Panc1 (cell line): Measurements from ENCODE around the gene RPS6KL1. TPM values are rescaled to one million over a fixed set of nuclear protein-coding genes. Genes with fewer than 3 reads are reported as not detected.

Experiments used
- ATAC-seq: fragments of 200-7000 bp; cut with Tn5 transposase; 2 replicates; pipeline ENCODE4 v1.9.1; 2020; ENCODE audit warnings: mild to moderate bottlenecking, moderate library complexity
- BruUV-seq: library from RNA; stranded (reverse); fragments of 400-500 nt; replicated peaks from 2 replicates; lab custom pipeline; 2021; lab: Mats Ljungman, UMichigan
- CTCF ChIA-PET: fragments of 300-600 bp; sonication (Branson Sonifier 250); formaldehyde crosslinking; loops from one replicate; lab custom pipeline; 2022; ENCODE audit warnings: antibody characterized with exemption; lab: Charles Lee
- POLR2A ChIA-PET: fragments of 300-600 bp; sonication (Branson Sonifier 250); formaldehyde crosslinking; loops from one replicate; lab custom pipeline; 2022; ENCODE audit warnings: antibody characterized with exemption; lab: Charles Lee
- DNase-seq: peaks from one replicate; pipeline ENCODE4 v3.0.0-alpha.2; 2010; ENCODE audit warnings: low read depth, low spot score
- H3K27ac ChIP-seq: 2 replicates; pipeline ENCODE4 v1.5.1; 2011; ENCODE audit warnings: mild to moderate bottlenecking, low read length, inconsistent platforms
- H3K27me3 ChIP-seq: fragments of 200-500 bp; sonication (Bioruptor generic); 2 replicates; pipeline ENCODE4 v1.6.0; 2014; ENCODE audit warnings: low read length, inconsistent platforms; ENCODE audit not compliant: control insufficient read depth, insufficient read depth
- H3K36me3 ChIP-seq: fragments of 200-500 bp; sonication (Bioruptor generic); 2 replicates; pipeline ENCODE4 v1.5.1; 2014; ENCODE audit warnings: inconsistent platforms, mild to moderate bottlenecking, low read length, moderate library complexity; ENCODE audit not compliant: control insufficient read depth, insufficient read depth
- H3K4me1 ChIP-seq: 2 replicates; pipeline ENCODE4 v1.5.1; 2011; ENCODE audit warnings: inconsistent platforms, mild to moderate bottlenecking, low read length, moderate library complexity; ENCODE audit not compliant: control insufficient read depth, insufficient read depth
- H3K4me3 ChIP-seq, 2 experiments: 2 replicates each; pipeline ENCODE4 v1.5.1; 2011 to 2012; ENCODE audit warnings: low read depth in 2 of 2, low read length in 2 of 2, mild to moderate bottlenecking in 2 of 2, inconsistent platforms in 1 of 2, moderate library complexity in 1 of 2
- H3K9me3 ChIP-seq: fragments of 200-500 bp; sonication (Bioruptor generic); 2 replicates; pipeline ENCODE4 v1.5.1; 2014; ENCODE audit warnings: low read depth, mild to moderate bottlenecking, inconsistent platforms, low read length, moderate library complexity; ENCODE audit not compliant: control insufficient read depth, insufficient read depth
- CTCF ChIP-seq: fragments of 450-650 bp; IDR thresholded peaks from 2 replicates; pipeline ENCODE4 v1.5.1; 2017; ENCODE audit warnings: mild to moderate bottlenecking
- POLR2AphosphoS5 ChIP-seq: IDR thresholded peaks from 2 replicates; pipeline ENCODE4 v1.6.1; 2012; ENCODE audit warnings: mild to moderate bottlenecking, low read depth, low read length, moderate library complexity
- REST ChIP-seq, 2 experiments: IDR thresholded peaks; 2 replicates each; pipeline ENCODE4 v1.6.1; 2011 to 2012; ENCODE audit warnings: low read depth in 2 of 2, control low read depth in 1 of 2, low read length in 1 of 2, mild to moderate bottlenecking in 1 of 2, moderate library complexity in 1 of 2; ENCODE audit not compliant: insufficient read depth in 1 of 2
- SIN3A ChIP-seq: IDR thresholded peaks from 2 replicates; pipeline ENCODE4 v1.6.1; 2012; ENCODE audit warnings: low read depth, mild to moderate bottlenecking, low read length, moderate library complexity, borderline replicate concordance; ENCODE audit not compliant: insufficient read depth
- TCF7L2 ChIP-seq: IDR thresholded peaks from 2 replicates; pipeline ENCODE4 v1.6.1; 2011; ENCODE audit warnings: mild to moderate bottlenecking, low read depth, low read length, inconsistent platforms
- in situ Hi-C: cut with HindIII; loops from 2 replicates; pipeline ENCODE4 v1.10.0; 2016; ENCODE audit warnings: low sequenced_read_pairs, low pct_unique_long_range_greater_than_20kb
- intact Hi-C: fragments of 100-400 bp; cut with micrococcal nuclease; formaldehyde crosslinking; loops from one replicate; pipeline ENCODE4 v1.10.0; 2022; ENCODE audit not compliant: unreplicated experiment
- total RNA-seq: library from RNA; stranded (reverse); gene quantifications from one replicate; pipeline ENCODE4 v1.2.1, GENCODE V29; 2021; ENCODE audit not compliant: unreplicated experiment

RPS6KL1 gene
- total RNA-seq, 1 experiment from 2014 or later = 14.9 TPM

GRCh38 chr14:74859757-74860552, 63.1 kb downstream of the RPS6KL1 start:
- Histone ChIP-seq H3K36me3 (no peaks in the 10 kb centered on the region), H3K4me3 (no peak overlapping the region), H3K27ac (no peak overlapping the region), H3K4me1 (no peaks in the 10 kb centered on the region; the same call in 1 of the 2 replicates), H3K27me3 (no peaks in the 10 kb centered on the region), H3K9me3 (no peaks in the 10 kb centered on the region)
- no TSS peak for BruUV-seq
- POLR2A ChIA-PET = interaction anchor here (0.9 kb wide), 1 partner anchor 120 kb away, joined by 3 read pairs; no protein-coding TSS in a partner anchor
- no peak for ATAC-seq
- TF ChIP-seq TCF7L2 (no peak), CTCF (no peak), POLR2AphosphoS5 (no peak), REST (IDR thresholded peaks at IDR 0.05; ENCODE audit: insufficient read depth in 1 of 2, low read depth in 2 of 2, low read length in 1 of 2) (no peak), SIN3A (no peak)
- CTCF ChIA-PET = interaction anchor here (1.0 to 2.3 kb wide), 4 partner anchors 45 to 229 kb away, joined by 3 to 13 read pairs (median 6); partner anchors contain the start of gene RPS6KL1
- intact Hi-C loops = loop anchor here (2.0 to 10.0 kb wide), 3 partner anchors 45 to 435 kb away; no protein-coding TSS in a partner anchor
- in situ Hi-C loops = no loop called here
- no peak for DNase-seq

GRCh38 chr14:74858022-74858421, 65.0 kb downstream of the RPS6KL1 start:
- DNase-seq (no peak), ATAC-seq (no peak)
- H3K36me3 ChIP-seq = no peaks in the 10 kb centered on the region
- H3K9me3 ChIP-seq = no peaks in the 10 kb centered on the region
- POLR2A ChIA-PET = no interaction called here
- no peak overlapping the region for H3K27ac ChIP-seq
- no TSS peak for BruUV-seq
- in situ Hi-C loops = no loop called here
- TF ChIP-seq TCF7L2 = no peak
- no peak for TF ChIP-seq SIN3A
- no peak for TF ChIP-seq CTCF
- no peak for TF ChIP-seq REST (IDR thresholded peaks at IDR 0.05; ENCODE audit: insufficient read depth in 1 of 2, low read depth in 2 of 2, low read length in 1 of 2)
- no peak for TF ChIP-seq POLR2AphosphoS5
- CTCF ChIA-PET = no interaction called here
- no peaks in the 10 kb centered on the region; the same call in 1 of the 2 replicates for H3K4me1 ChIP-seq
- H3K4me3 ChIP-seq = no peak overlapping the region
- intact Hi-C loops = no loop called here
- H3K27me3 ChIP-seq = no peaks in the 10 kb centered on the region
